Fibroblast of lung (primary cell): ENCODE results near the gene IL21R.

Experiments used
- EZH2 ChIP-seq: IDR thresholded peaks from 2 replicates; pipeline ENCODE4 v1.5.1; 2012; ENCODE audit warnings: low read length, control low read depth, mild to moderate bottlenecking; ENCODE audit errors: missing control alignments
- TF ChIP-seq, protein P1 (sequence below), 2 donors: IDR thresholded peaks in 1 of 2; conservative IDR thresholded peaks in 1 of 2; 1 replicate in 1 of 2; 2 replicates in 1 of 2; pipeline ENCODE4 v1.5.1; 2011 to 2012; ENCODE audit warnings: low read length in 2 of 2, control low read depth in 1 of 2, inconsistent platforms in 1 of 2, low read depth in 1 of 2, mild to moderate bottlenecking in 1 of 2

DNA sequence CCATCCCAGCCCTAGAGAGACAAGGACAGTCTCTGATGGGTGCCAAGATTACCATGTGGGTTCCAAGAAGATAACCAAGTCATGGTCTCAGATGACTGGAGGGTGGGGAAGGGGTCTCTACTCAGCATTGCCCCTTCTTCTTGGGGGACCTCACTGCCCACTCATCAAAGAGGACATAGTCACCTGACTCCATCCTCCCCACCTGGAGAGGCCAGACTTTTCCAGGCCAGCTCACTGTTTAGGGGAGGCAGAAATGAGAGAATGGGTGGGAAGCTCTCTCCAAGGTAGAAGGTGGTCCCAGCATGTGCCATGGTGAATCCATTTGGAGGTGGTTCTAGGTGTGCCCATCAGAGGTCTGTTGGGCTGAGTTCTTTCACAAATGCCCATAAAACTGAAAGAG is 20.7 kb upstream of the IL21R start:
- TF ChIP-seq, protein P1, sequence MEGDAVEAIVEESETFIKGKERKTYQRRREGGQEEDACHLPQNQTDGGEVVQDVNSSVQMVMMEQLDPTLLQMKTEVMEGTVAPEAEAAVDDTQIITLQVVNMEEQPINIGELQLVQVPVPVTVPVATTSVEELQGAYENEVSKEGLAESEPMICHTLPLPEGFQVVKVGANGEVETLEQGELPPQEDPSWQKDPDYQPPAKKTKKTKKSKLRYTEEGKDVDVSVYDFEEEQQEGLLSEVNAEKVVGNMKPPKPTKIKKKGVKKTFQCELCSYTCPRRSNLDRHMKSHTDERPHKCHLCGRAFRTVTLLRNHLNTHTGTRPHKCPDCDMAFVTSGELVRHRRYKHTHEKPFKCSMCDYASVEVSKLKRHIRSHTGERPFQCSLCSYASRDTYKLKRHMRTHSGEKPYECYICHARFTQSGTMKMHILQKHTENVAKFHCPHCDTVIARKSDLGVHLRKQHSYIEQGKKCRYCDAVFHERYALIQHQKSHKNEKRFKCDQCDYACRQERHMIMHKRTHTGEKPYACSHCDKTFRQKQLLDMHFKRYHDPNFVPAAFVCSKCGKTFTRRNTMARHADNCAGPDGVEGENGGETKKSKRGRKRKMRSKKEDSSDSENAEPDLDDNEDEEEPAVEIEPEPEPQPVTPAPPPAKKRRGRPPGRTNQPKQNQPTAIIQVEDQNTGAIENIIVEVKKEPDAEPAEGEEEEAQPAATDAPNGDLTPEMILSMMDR (conservative IDR thresholded peaks at IDR 0.05 in 1 of 2, IDR thresholded peaks at IDR 0.05 in 1 of 2; ENCODE audit: low read depth in 1 of 2, low read length in 2 of 2) = no peak
- no peak for TF ChIP-seq EZH2
